Measurements from ENCODE around the gene TLL2.

Gene TLL2

GRCh38 chr10:96532523-96532922 lies 18.8 kb upstream of the TLL2 start:
- no peaks in the 10 kb centered on the region for H3K4me1 ChIP-seq (ENCODE audit: control insufficient read depth, insufficient read depth, low read length)
- H3K27ac ChIP-seq (ENCODE audit: low read depth, low read length) = no peak overlapping the region
- H3K9me3 ChIP-seq (ENCODE audit: control insufficient read depth, insufficient read depth, low read depth, low read length) = no peaks in the 10 kb centered on the region
- no peak overlapping the region for H3K9ac ChIP-seq (ENCODE audit: low read length)
- peaks cover 55% of the 10 kb centered on the region for H3K36me3 ChIP-seq (ENCODE audit: control insufficient read depth, insufficient read depth, low read length)
- H3K4me3 ChIP-seq (ENCODE audit: low read depth, low read length) = no peak overlapping the region
- no peaks in the 10 kb centered on the region for H3K27me3 ChIP-seq (ENCODE audit: control insufficient read depth, insufficient read depth, low read length)

GRCh38 chr10:96529634-96530279 lies 16.0 kb upstream of the TLL2 start:
- Histone ChIP-seq H3K36me3 (ENCODE audit: control insufficient read depth, insufficient read depth, low read length) (peaks cover 76% of the 10 kb centered on the region), H3K4me1 (ENCODE audit: control insufficient read depth, insufficient read depth, low read length) (no peaks in the 10 kb centered on the region), H3K9me3 (ENCODE audit: control insufficient read depth, insufficient read depth, low read depth, low read length) (no peaks in the 10 kb centered on the region), H3K9ac (ENCODE audit: low read length) (no peak overlapping the region), H3K4me3 (ENCODE audit: low read depth, low read length) (no peak overlapping the region), H3K27ac (ENCODE audit: low read depth, low read length) (no peak overlapping the region), H3K27me3 (ENCODE audit: control insufficient read depth, insufficient read depth, low read length) (no peaks in the 10 kb centered on the region)

GRCh38 chr10:96524741-96525140 lies 11.0 kb upstream of the TLL2 start:
- Histone ChIP-seq H3K9me3 (ENCODE audit: control insufficient read depth, insufficient read depth, low read depth, low read length) (no peaks in the 10 kb centered on the region), H3K27me3 (ENCODE audit: control insufficient read depth, insufficient read depth, low read length) (no peaks in the 10 kb centered on the region), H3K4me1 (ENCODE audit: control insufficient read depth, insufficient read depth, low read length) (no peaks in the 10 kb centered on the region), H3K27ac (ENCODE audit: low read depth, low read length) (no peak overlapping the region), H3K9ac (ENCODE audit: low read length) (no peak overlapping the region), H3K36me3 (ENCODE audit: control insufficient read depth, insufficient read depth, low read length) (peaks cover 78% of the 10 kb centered on the region), H3K4me3 (ENCODE audit: low read depth, low read length) (no peak overlapping the region)

GRCh38 chr10:96517284-96517683 lies 3.6 kb upstream of the TLL2 start:
- Histone ChIP-seq H3K4me3 (ENCODE audit: low read depth, low read length) (no peak overlapping the region), H3K4me1 (ENCODE audit: control insufficient read depth, insufficient read depth, low read length) (peaks cover 2% of the 10 kb centered on the region), H3K9ac (ENCODE audit: low read length) (no peak overlapping the region), H3K36me3 (ENCODE audit: control insufficient read depth, insufficient read depth, low read length) (peaks cover 22% of the 10 kb centered on the region), H3K27ac (ENCODE audit: low read depth, low read length) (no peak overlapping the region), H3K27me3 (ENCODE audit: control insufficient read depth, insufficient read depth, low read length) (peaks cover 32% of the 10 kb centered on the region), H3K9me3 (ENCODE audit: control insufficient read depth, insufficient read depth, low read depth, low read length) (no peaks in the 10 kb centered on the region)

GRCh38 chr10:96516337-96516736 lies 2.6 kb upstream of the TLL2 start:
- Histone ChIP-seq H3K36me3 (ENCODE audit: control insufficient read depth, insufficient read depth, low read length) (peaks cover 13% of the 10 kb centered on the region), H3K9ac (ENCODE audit: low read length) (no peak overlapping the region), H3K4me1 (ENCODE audit: control insufficient read depth, insufficient read depth, low read length) (peaks cover 12% of the 10 kb centered on the region), H3K27me3 (ENCODE audit: control insufficient read depth, insufficient read depth, low read length) (peaks cover 41% of the 10 kb centered on the region), H3K9me3 (ENCODE audit: control insufficient read depth, insufficient read depth, low read depth, low read length) (no peaks in the 10 kb centered on the region), H3K4me3 (ENCODE audit: low read depth, low read length) (no peak overlapping the region), H3K27ac (ENCODE audit: low read depth, low read length) (no peak overlapping the region)

GRCh38 chr10:96513305-96513697 lies 425 bp downstream of the TLL2 start:
- Histone ChIP-seq H3K36me3 (ENCODE audit: control insufficient read depth, insufficient read depth, low read length) (no peaks in the 10 kb centered on the region), H3K27ac (ENCODE audit: low read depth, low read length) (no peak overlapping the region)

GRCh38 chr10:96512524-96513304 lies 1.0 kb downstream of the TLL2 start:
- no peaks in the 10 kb centered on the region for H3K9me3 ChIP-seq (ENCODE audit: control insufficient read depth, insufficient read depth, low read depth, low read length)
- peak overlapping the region; percentile 68 for H3K4me3 ChIP-seq (ENCODE audit: low read depth, low read length)
- no peak overlapping the region for H3K27ac ChIP-seq (ENCODE audit: low read depth, low read length)
- peak overlapping the region; percentile 47 for H3K9ac ChIP-seq (ENCODE audit: low read length)
- H3K27me3 ChIP-seq (ENCODE audit: control insufficient read depth, insufficient read depth, low read length) = peaks cover 48% of the 10 kb centered on the region
- no peaks in the 10 kb centered on the region for H3K36me3 ChIP-seq (ENCODE audit: control insufficient read depth, insufficient read depth, low read length)
- peaks cover 30% of the 10 kb centered on the region for H3K4me1 ChIP-seq (ENCODE audit: control insufficient read depth, insufficient read depth, low read length)

More at GRCh38 chr10:96513305-96513697, 425 bp downstream of the TLL2 start:
- H3K9ac ChIP-seq (ENCODE audit: low read length) = peak overlapping the region; percentile 44
- peaks cover 48% of the 10 kb centered on the region for H3K27me3 ChIP-seq (ENCODE audit: control insufficient read depth, insufficient read depth, low read length)
- peaks cover 30% of the 10 kb centered on the region for H3K4me1 ChIP-seq (ENCODE audit: control insufficient read depth, insufficient read depth, low read length)
- no peaks in the 10 kb centered on the region for H3K9me3 ChIP-seq (ENCODE audit: control insufficient read depth, insufficient read depth, low read depth, low read length)
- H3K4me3 ChIP-seq (ENCODE audit: low read depth, low read length) = peak overlapping the region; percentile 68

- Histone ChIP-seq H3K9me3 (ENCODE audit: control insufficient read depth, insufficient read depth, low read depth, low read length) (no peaks in the 10 kb centered on the region), H3K4me1 (ENCODE audit: control insufficient read depth, insufficient read depth, low read length) (peaks cover 30% of the 10 kb centered on the region), H3K9ac (ENCODE audit: low read length) (no peak overlapping the region), H3K4me3 (ENCODE audit: low read depth, low read length) (no peak overlapping the region), H3K27me3 (ENCODE audit: control insufficient read depth, insufficient read depth, low read length) (peaks cover 47% of the 10 kb centered on the region), H3K27ac (ENCODE audit: low read depth, low read length) (no peak overlapping the region), H3K36me3 (ENCODE audit: control insufficient read depth, insufficient read depth, low read length) (no peaks in the 10 kb centered on the region)
Measured at GRCh38 chr10:96511044-96511945, 2.4 kb downstream of the TLL2 start.

- H3K9me3 ChIP-seq (ENCODE audit: control insufficient read depth, insufficient read depth, low read depth, low read length) = no peaks in the 10 kb centered on the region
- no peak overlapping the region for H3K4me3 ChIP-seq (ENCODE audit: low read depth, low read length)
- peaks cover 29% of the 10 kb centered on the region for H3K27me3 ChIP-seq (ENCODE audit: control insufficient read depth, insufficient read depth, low read length)
- peak overlapping the region; percentile 27 for H3K9ac ChIP-seq (ENCODE audit: low read length)
- peaks cover 30% of the 10 kb centered on the region for H3K4me1 ChIP-seq (ENCODE audit: control insufficient read depth, insufficient read depth, low read length)
- no peaks in the 10 kb centered on the region for H3K36me3 ChIP-seq (ENCODE audit: control insufficient read depth, insufficient read depth, low read length)
- no peak overlapping the region; the same call in 1 of the 2 replicates for H3K27ac ChIP-seq (ENCODE audit: low read depth, low read length)
Measured at GRCh38 chr10:96509017-96509641, 4.6 kb downstream of the TLL2 start.

GRCh38 chr10:96507044-96507443 lies 6.7 kb downstream of the TLL2 start:
- H3K9me3 ChIP-seq (ENCODE audit: control insufficient read depth, insufficient read depth, low read depth, low read length) = no peaks in the 10 kb centered on the region
- H3K9ac ChIP-seq (ENCODE audit: low read length) = no peak overlapping the region
- no peak overlapping the region for H3K27ac ChIP-seq (ENCODE audit: low read depth, low read length)
- no peak overlapping the region for H3K4me3 ChIP-seq (ENCODE audit: low read depth, low read length)
- H3K4me1 ChIP-seq (ENCODE audit: control insufficient read depth, insufficient read depth, low read length) = peaks cover 25% of the 10 kb centered on the region
- peaks cover 13% of the 10 kb centered on the region for H3K27me3 ChIP-seq (ENCODE audit: control insufficient read depth, insufficient read depth, low read length)
- no peaks in the 10 kb centered on the region for H3K36me3 ChIP-seq (ENCODE audit: control insufficient read depth, insufficient read depth, low read length)
